A549 (cell line): ENCODE measurements around the gene ANKRD30A. TPM values are rescaled to one million over a fixed set of nuclear protein-coding genes. Genes with fewer than 3 reads are reported as not detected.

Experiments used
- ATAC-seq, 2 experiments: fragments of 200-7000 bp in 1 of 2; fragments of >200 bp in 1 of 2; cut with Nextera tagmentation in 1 of 2; cut with Tn5 transposase in 1 of 2; 3 replicates each; pipeline versions ENCODE4 v1.8.0 to v1.9.1; 2018 to 2020; ENCODE audit warnings: mild to moderate bottlenecking in 1 of 2, moderate library complexity in 1 of 2
- CTCF ChIA-PET: fragments of 300-600 bp; sonication (Branson Sonifier 250); formaldehyde crosslinking; extraction: SDS; loops from one replicate; lab custom pipeline; 2021; ENCODE audit warnings: antibody characterized with exemption, inconsistent platforms; lab: Yijun Ruan, JAX
- POLR2A ChIA-PET: fragments of 350-600 bp; formaldehyde crosslinking; extraction: SDS; loops from one replicate; lab custom pipeline; 2021; ENCODE audit warnings: antibody characterized with exemption, inconsistent platforms; lab: Yijun Ruan, JAX
- DNase-seq, 2 experiments: peaks; one replicate each; pipeline versions ENCODE4 v3.0.0 to v3.0.0-alpha.2; 2011 to 2016; ENCODE audit warnings: low read depth in 1 of 2, low spot score in 1 of 2
- FAIRE-seq: peaks from 2 replicates; lab custom pipeline; 2011; peaks lifted over from hg19 to GRCh38; lab: Jason Lieb, UNC
- H3K27ac ChIP-seq, 2 experiments: fragments of >200 bp; sonication (Bioruptor Twin); formaldehyde crosslinking; 3 replicates each; pipeline ENCODE4 v1.5.1; 2016 to 2017
- H3K4me1 ChIP-seq: fragments of >200 bp; sonication (Bioruptor Twin); formaldehyde crosslinking; 3 replicates; pipeline ENCODE4 v1.6.1; 2016
- H3K4me2 ChIP-seq: fragments of >200 bp; sonication (Bioruptor Twin); formaldehyde crosslinking; 3 replicates; pipeline ENCODE4 v1.6.1; 2016
- H3K4me3 ChIP-seq: fragments of >200 bp; sonication (Bioruptor Twin); formaldehyde crosslinking; 3 replicates; pipeline ENCODE4 v1.5.1; 2016
- H3K9me3 ChIP-seq: fragments of >200 bp; sonication (Bioruptor Twin); formaldehyde crosslinking; 3 replicates; pipeline ENCODE4 v1.6.1; 2016
- CBX8 ChIP-seq: fragments of 200-600 bp; sonication (generic); IDR thresholded peaks from 2 replicates; pipeline ENCODE4 v1.6.1; 2016
- CHD2 ChIP-seq: fragments of 150-350 bp; IDR thresholded peaks from 2 replicates; pipeline ENCODE4 v1.6.1; 2014; ENCODE audit warnings: low read length; ENCODE audit not compliant: partially characterized antibody
- CHD4 ChIP-seq: fragments of 200-600 bp; sonication (generic); IDR thresholded peaks from 2 replicates; pipeline ENCODE4 v1.6.1; 2016; ENCODE audit warnings: antibody characterized with exemption, mild to moderate bottlenecking, borderline replicate concordance
- EHMT2 ChIP-seq: fragments of 200-600 bp; sonication (generic); IDR thresholded peaks from 2 replicates; pipeline ENCODE4 v1.6.1; 2016; ENCODE audit warnings: antibody characterized with exemption, low read depth, mild to moderate bottlenecking, moderate library complexity
- FOSL2 ChIP-seq, 2 experiments: fragments of 450-650 bp in 1 of 2; fragments of >200 bp in 1 of 2; sonication (Bioruptor Twin) in 1 of 2; formaldehyde crosslinking; IDR thresholded peaks; 2 replicates each; pipeline versions ENCODE4 v1.5.0 to v1.6.1; 2016 to 2020; ENCODE audit warnings: mild to moderate bottlenecking in 1 of 2, moderate library complexity in 1 of 2
- HOXA7 ChIP-seq: fragments of 250-450 bp; sonication (Bioruptor Pico); IDR thresholded peaks from 2 replicates; pipeline ENCODE4 v1.5.0; 2020; ENCODE audit warnings: mild to moderate bottlenecking, moderate library complexity
- HOXB5 ChIP-seq: fragments of 250-450 bp; sonication (Bioruptor Pico); IDR thresholded peaks from 2 replicates; pipeline ENCODE4 v1.5.0; 2020; ENCODE audit warnings: mild to moderate bottlenecking, moderate library complexity
- JUN ChIP-seq, 2 experiments: fragments of >200 bp; sonication (Bioruptor Twin); formaldehyde crosslinking; IDR thresholded peaks; 2 replicates in 1 of 2; 3 replicates in 1 of 2; pipeline ENCODE4 v1.6.1; 2016 to 2017
- KDM1A ChIP-seq: fragments of 200-600 bp; sonication (generic); IDR thresholded peaks from 2 replicates; pipeline ENCODE4 v1.6.1; 2016; ENCODE audit warnings: low read depth, mild to moderate bottlenecking
- NPAS2 ChIP-seq: fragments of 250-450 bp; sonication (Bioruptor Pico); IDR thresholded peaks from 2 replicates; pipeline ENCODE4 v1.8.0; 2022; ENCODE audit warnings: mild to moderate bottlenecking, moderate library complexity, borderline replicate concordance
- RCOR1 ChIP-seq: fragments of 150-350 bp; IDR thresholded peaks from 2 replicates; pipeline ENCODE4 v1.6.1; 2014; ENCODE audit warnings: antibody characterized with exemption, low read length, low read depth
- RFX5 ChIP-seq: fragments of 450-650 bp; IDR thresholded peaks from 2 replicates; pipeline ENCODE4 v1.7.1; 2014; ENCODE audit warnings: antibody characterized with exemption, mild to moderate bottlenecking, moderate library complexity
- RNF2 ChIP-seq: fragments of 200-600 bp; sonication (generic); IDR thresholded peaks from 2 replicates; pipeline ENCODE4 v1.6.1; 2016; ENCODE audit warnings: low read depth, mild to moderate bottlenecking, antibody characterized with exemption, moderate library complexity, borderline replicate concordance
- SREBF2 ChIP-seq: fragments of 450-650 bp; IDR thresholded peaks from 2 replicates; pipeline ENCODE4 v1.6.1; 2014; ENCODE audit warnings: mild to moderate bottlenecking, moderate library complexity
- TP53 ChIP-seq: fragments of 250-450 bp; sonication (Bioruptor Pico); IDR thresholded peaks from 2 replicates; pipeline ENCODE4 v1.5.0; 2021; ENCODE audit warnings: mild to moderate bottlenecking, moderate library complexity
- ZC3H11A ChIP-seq: fragments of 450-650 bp; IDR thresholded peaks from 2 replicates; pipeline ENCODE4 v1.6.1; 2014; ENCODE audit warnings: antibody characterized with exemption, mild to moderate bottlenecking
- ZSCAN20 ChIP-seq: fragments of 250-450 bp; sonication (Bioruptor Pico); IDR thresholded peaks from 2 replicates; pipeline ENCODE4 v1.8.0; 2022; ENCODE audit warnings: mild to moderate bottlenecking, moderate library complexity
- WGBS: methylation state at CpG from one replicate; pipeline ENCODE4 v1.1.6; 2017; ENCODE audit errors: missing lambda C conversion rate; 5-methylcytosine and 5-hydroxymethylcytosine counted together
- polyA plus RNA-seq, 4 experiments: library from polyadenylated mRNA; depleted of rRNA in 3 of 4; stranded (reverse); fragments of >200 nt; fragmentation: RNase III in 1 of 4; extraction: RNeasy Plus Mini Kit Qiagen cat#74134 plus additional on column Dnase treatment in 1 of 4; gene quantifications; 2 replicates in 3 of 4; 3 replicates in 1 of 4; pipeline ENCODE4 v1.2.3, GENCODE V29; 2011 to 2017
- TF ChIP-seq, protein P1 (sequence below): IDR thresholded peaks from 2 replicates; pipeline ENCODE4 v1.6.1; 2012; ENCODE audit warnings: low read depth, borderline replicate concordance
- TF ChIP-seq, protein P2 (sequence below): IDR thresholded peaks from 2 replicates; pipeline ENCODE4 v1.6.1; 2012

ANKRD30A gene
- polyA plus RNA-seq, 2 of the 4 experiments (the other 2 are of a cell fraction) = 0.97 to 8.0 TPM

DNA sequence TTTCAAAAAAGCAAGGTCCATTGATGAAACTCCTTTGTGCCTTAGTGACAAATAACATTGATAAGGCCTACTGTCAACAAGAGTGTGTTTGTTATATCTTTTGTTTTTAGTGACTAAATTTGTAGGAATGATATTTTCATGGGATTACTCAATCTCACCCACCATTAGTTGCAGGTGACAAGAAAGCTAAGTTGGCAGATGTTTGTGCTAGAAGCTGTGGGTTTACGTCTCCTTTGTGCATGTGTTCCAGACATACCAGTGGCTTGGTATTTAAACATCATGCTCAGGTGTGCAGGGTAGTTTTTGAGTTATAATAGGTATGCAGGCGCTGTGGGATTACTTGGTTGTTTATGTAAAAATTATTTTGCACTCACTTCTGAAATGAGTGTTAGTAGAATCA, 178.6 kb downstream of the ANKRD30A start:
- CTCF ChIA-PET = no interaction called here
- Histone ChIP-seq H3K4me3 (no peak overlapping the region), H3K4me1 (no peaks in the 10 kb centered on the region), H3K27ac (no peak overlapping the region), H3K4me2 (no peak overlapping the region), H3K9me3 (peaks cover 7% of the 10 kb centered on the region; the same call in 1 of the 3 replicates)
- TF ChIP-seq SREBF2 (no peak), RNF2 (no peak), HOXB5 (CRISPR knock-in tag) (no peak), EHMT2 (no peak), KDM1A (no peak), CHD4 (no peak), JUN (IDR thresholded peaks at IDR 0.05) (no peak), RFX5 (no peak)
- TF ChIP-seq, protein P1, sequence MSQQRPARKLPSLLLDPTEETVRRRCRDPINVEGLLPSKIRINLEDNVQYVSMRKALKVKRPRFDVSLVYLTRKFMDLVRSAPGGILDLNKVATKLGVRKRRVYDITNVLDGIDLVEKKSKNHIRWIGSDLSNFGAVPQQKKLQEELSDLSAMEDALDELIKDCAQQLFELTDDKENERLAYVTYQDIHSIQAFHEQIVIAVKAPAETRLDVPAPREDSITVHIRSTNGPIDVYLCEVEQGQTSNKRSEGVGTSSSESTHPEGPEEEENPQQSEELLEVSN = no peak
- POLR2A ChIA-PET = no interaction called here
- WGBS = 66% methylated on average over 2 of the region's 2 CpGs
- no peak for FAIRE-seq
- no peak for DNase-seq
- ATAC-seq = no peak

DNA sequence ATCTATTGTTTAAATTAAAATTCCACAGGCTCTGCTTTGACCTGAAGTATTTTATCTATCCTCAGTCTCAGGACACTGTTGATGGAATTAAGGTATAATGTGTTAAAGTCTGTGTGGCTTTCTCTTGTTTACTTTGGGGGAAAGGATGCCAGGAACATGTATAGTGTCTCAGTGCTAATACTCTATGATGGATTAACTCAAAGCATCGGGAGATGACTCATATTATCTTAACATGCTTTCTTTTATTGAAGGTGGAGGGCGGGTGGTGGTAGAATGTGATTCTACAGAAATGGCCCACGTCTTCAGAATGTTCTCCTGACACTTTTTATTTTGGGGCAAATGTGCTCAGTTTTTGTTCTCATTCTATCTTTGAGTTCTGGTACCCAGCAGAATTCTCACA, 189.0 kb downstream of the ANKRD30A start:
- no peak for TF ChIP-seq HOXA7
- DNase-seq = no peak
- Histone ChIP-seq H3K9me3 (no peaks in the 10 kb centered on the region), H3K27ac (no peak overlapping the region), H3K4me3 (no peak overlapping the region), H3K4me1 (peaks cover 11% of the 10 kb centered on the region; the same call in 2 of the 3 replicates), H3K4me2 (0 out of 3 replicates have a peak overlapping the region, but pooled peaks have one; percentile 9)
- ChIA-PET POLR2A (no interaction called here), CTCF (no interaction called here)
- FAIRE-seq = no peak
- ATAC-seq = no peak
- 32% methylated on average over 3 of the region's 3 CpGs for WGBS

DNA sequence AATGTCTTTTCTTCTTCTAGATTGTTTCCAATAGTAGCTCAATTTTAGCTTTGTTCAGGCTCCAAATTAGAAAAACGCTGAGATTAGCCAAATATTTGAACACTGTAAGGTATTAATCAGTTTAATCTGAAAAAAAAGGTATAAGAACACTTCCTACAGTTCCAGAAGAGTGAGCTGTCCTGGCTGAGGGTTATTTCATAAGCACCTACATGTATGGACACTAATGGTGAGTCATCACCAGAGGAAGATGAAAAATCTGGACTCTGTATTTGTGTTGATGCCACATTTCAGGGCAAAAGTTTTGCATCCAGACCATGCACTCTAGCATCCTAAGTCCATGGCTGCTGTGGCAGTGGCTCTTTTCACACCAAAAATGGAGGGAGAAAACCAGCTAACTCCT, 189.5 kb downstream of the ANKRD30A start:
- H3K4me3 ChIP-seq = no peak overlapping the region
- H3K9me3 ChIP-seq = no peaks in the 10 kb centered on the region
- FAIRE-seq (no peak), ATAC-seq (peak in 1 of 2 experiments; percentile 51; a peak in 2 of 6 replicates), DNase-seq (peak; percentile 2 to 22)
- ChIA-PET POLR2A (no interaction called here), CTCF (no interaction called here)
- H3K27ac ChIP-seq = no peak overlapping the region
- 0 out of 3 replicates have a peak overlapping the region, but pooled peaks have one; percentile 9 for H3K4me2 ChIP-seq
- WGBS = 3% methylated on average over 1 of the region's 1 CpG
- peaks cover 11% of the 10 kb centered on the region; the same call in 2 of the 3 replicates for H3K4me1 ChIP-seq
- TF ChIP-seq CHD2 (no peak), FOSL2 (IDR thresholded peaks at IDR 0.05) (no peak), FOSL2 (CRISPR knock-in tag; IDR thresholded peaks at IDR 0.05) (peak; percentile 63)
- TF ChIP-seq, all 56 proteins: peak for 1

DNA sequence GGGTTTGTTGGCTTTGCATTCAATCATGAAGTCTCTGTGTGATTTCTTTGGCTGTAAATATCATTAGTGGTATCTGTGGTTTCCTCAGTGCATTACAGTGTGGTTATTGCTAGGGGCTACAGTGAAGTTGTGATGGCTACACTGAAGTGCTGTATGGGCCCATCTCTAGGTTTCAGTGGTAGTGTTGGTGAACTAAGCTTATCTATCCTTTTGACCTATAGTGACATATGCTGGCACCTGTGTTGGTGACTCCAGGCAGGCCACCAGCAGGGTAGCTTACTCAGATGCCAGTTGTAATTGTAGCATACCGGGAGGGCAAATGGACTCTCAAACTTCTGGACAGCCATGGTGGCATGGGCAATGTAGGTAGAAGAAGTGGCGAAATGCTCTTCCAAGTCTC, 219.0 kb downstream of the ANKRD30A start:
- ChIA-PET POLR2A (no interaction called here), CTCF (no interaction called here)
- FAIRE-seq = no peak
- H3K4me1 ChIP-seq = no peaks in the 10 kb centered on the region
- H3K27ac ChIP-seq = no peak overlapping the region
- WGBS = 73% methylated on average over 2 of the region's 2 CpGs
- no peak for DNase-seq
- no peak for ATAC-seq
- H3K4me3 ChIP-seq = no peak overlapping the region
- H3K9me3 ChIP-seq = no peaks in the 10 kb centered on the region
- TF ChIP-seq NPAS2 (CRISPR knock-in tag) = no peak
- no peak for TF ChIP-seq ZC3H11A
- no peak for TF ChIP-seq ZSCAN20
- no peak for TF ChIP-seq CBX8
- TF ChIP-seq, protein P2, sequence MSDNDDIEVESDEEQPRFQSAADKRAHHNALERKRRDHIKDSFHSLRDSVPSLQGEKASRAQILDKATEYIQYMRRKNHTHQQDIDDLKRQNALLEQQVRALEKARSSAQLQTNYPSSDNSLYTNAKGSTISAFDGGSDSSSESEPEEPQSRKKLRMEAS = no peak
- TF ChIP-seq RCOR1 = no peak
- TF ChIP-seq TP53 (CRISPR knock-in tag) = no peak
- TF ChIP-seq SREBF2 = no peak
- H3K4me2 ChIP-seq = no peak overlapping the region
